Loucy (cell line): ENCODE data around the gene WNK2.

ENCODE experiments used
- H2AFZ ChIP-seq: fragments of 200-600 bp; sonication (generic); 2 replicates; pipeline ENCODE4 v1.6.0; 2016; ENCODE audit warnings: antibody characterized with exemption, mild to moderate bottlenecking, low read length, moderate library complexity
- H3F3A ChIP-seq: fragments of 200-600 bp; 2 replicates; pipeline ENCODE4 v1.6.0; 2016; ENCODE audit warnings: antibody characterized with exemption, low read depth, mild to moderate bottlenecking
- H3K27me3 ChIP-seq: fragments of 200-600 bp; sonication (generic); 2 replicates; pipeline ENCODE4 v1.6.1; 2014; ENCODE audit warnings: low read length, mild to moderate bottlenecking; ENCODE audit not compliant: insufficient read depth, poor library complexity, severe bottlenecking
- H3K36me3 ChIP-seq: fragments of 200-600 bp; sonication (generic); 2 replicates; pipeline ENCODE4 v1.6.1; 2016; ENCODE audit warnings: low read length; ENCODE audit not compliant: insufficient read depth
- H3K4me1 ChIP-seq: fragments of 200-600 bp; sonication (generic); 2 replicates; pipeline ENCODE4 v1.5.1; 2014; ENCODE audit warnings: low read length, mild to moderate bottlenecking; ENCODE audit not compliant: insufficient read depth, poor library complexity, severe bottlenecking
- H3K4me2 ChIP-seq: fragments of 200-600 bp; sonication (generic); 2 replicates; pipeline ENCODE4 v1.6.0; 2014; ENCODE audit warnings: antibody characterized with exemption, low read length, low read depth, mild to moderate bottlenecking; ENCODE audit not compliant: poor library complexity, severe bottlenecking
- H3K4me3 ChIP-seq: fragments of 200-600 bp; sonication (generic); 2 replicates; pipeline ENCODE4 v1.5.1; 2014; ENCODE audit warnings: low read length, mild to moderate bottlenecking, mixed read lengths; ENCODE audit not compliant: poor library complexity, severe bottlenecking
- H3K79me2 ChIP-seq: fragments of 200-600 bp; sonication (generic); 2 replicates; pipeline ENCODE4 v1.6.1; 2014; ENCODE audit warnings: low read length; ENCODE audit not compliant: insufficient read depth
- H3K9ac ChIP-seq: fragments of 200-600 bp; sonication (generic); 2 replicates; pipeline ENCODE4 v1.6.0; 2014; ENCODE audit warnings: mild to moderate bottlenecking, low read depth, low read length, moderate library complexity; ENCODE audit not compliant: poor library complexity, severe bottlenecking
- H3K9me2 ChIP-seq: fragments of 200-600 bp; sonication (generic); replicated peaks from 2 replicates; pipeline ENCODE4 v1.6.1; 2016; ENCODE audit warnings: low read depth, low read length, mixed read lengths
- H3K9me3 ChIP-seq: fragments of 200-600 bp; sonication (generic); 2 replicates; pipeline ENCODE4 v1.6.1; 2014; ENCODE audit warnings: mild to moderate bottlenecking, antibody characterized with exemption, low read length, low read depth; ENCODE audit not compliant: insufficient read depth
- H4K20me1 ChIP-seq: fragments of 200-600 bp; sonication (generic); 2 replicates; pipeline ENCODE4 v1.6.0; 2014; ENCODE audit warnings: antibody characterized with exemption, low read length, mild to moderate bottlenecking; ENCODE audit not compliant: insufficient read depth, poor library complexity, severe bottlenecking
- EZH2phosphoT487 ChIP-seq: fragments of 200-600 bp; IDR thresholded peaks from 2 replicates; pipeline ENCODE4 v1.6.1; 2018; ENCODE audit warnings: antibody characterized with exemption, mild to moderate bottlenecking, moderate library complexity, borderline replicate concordance
- TF ChIP-seq, protein P1 (sequence below): fragments of 200-600 bp; sonication (generic); conservative IDR thresholded peaks from 2 replicates; pipeline ENCODE4 v1.5.1; 2014; ENCODE audit warnings: mild to moderate bottlenecking, antibody characterized with exemption, low read length

WNK2 gene

GRCh38 chr9:93261281-93261680 is 77.3 kb downstream of the WNK2 start:
- Histone ChIP-seq H3K9ac (no peak overlapping the region), H3K79me2 (no peaks in the 10 kb centered on the region), H3K9me2 (no peaks in the 10 kb centered on the region), H3K36me3 (no peaks in the 10 kb centered on the region), H3K27me3 (no peaks in the 10 kb centered on the region), H4K20me1 (no peaks in the 10 kb centered on the region), H3K4me1 (no peaks in the 10 kb centered on the region), H3K4me3 (no peak overlapping the region), H3K9me3 (no peaks in the 10 kb centered on the region), H2AFZ (no peak overlapping the region), H3K4me2 (no peak overlapping the region), H3F3A (no peaks in the 10 kb centered on the region)
- TF ChIP-seq EZH2phosphoT487: no peak
- TF ChIP-seq, protein P1, sequence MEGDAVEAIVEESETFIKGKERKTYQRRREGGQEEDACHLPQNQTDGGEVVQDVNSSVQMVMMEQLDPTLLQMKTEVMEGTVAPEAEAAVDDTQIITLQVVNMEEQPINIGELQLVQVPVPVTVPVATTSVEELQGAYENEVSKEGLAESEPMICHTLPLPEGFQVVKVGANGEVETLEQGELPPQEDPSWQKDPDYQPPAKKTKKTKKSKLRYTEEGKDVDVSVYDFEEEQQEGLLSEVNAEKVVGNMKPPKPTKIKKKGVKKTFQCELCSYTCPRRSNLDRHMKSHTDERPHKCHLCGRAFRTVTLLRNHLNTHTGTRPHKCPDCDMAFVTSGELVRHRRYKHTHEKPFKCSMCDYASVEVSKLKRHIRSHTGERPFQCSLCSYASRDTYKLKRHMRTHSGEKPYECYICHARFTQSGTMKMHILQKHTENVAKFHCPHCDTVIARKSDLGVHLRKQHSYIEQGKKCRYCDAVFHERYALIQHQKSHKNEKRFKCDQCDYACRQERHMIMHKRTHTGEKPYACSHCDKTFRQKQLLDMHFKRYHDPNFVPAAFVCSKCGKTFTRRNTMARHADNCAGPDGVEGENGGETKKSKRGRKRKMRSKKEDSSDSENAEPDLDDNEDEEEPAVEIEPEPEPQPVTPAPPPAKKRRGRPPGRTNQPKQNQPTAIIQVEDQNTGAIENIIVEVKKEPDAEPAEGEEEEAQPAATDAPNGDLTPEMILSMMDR: no peak

DNA sequence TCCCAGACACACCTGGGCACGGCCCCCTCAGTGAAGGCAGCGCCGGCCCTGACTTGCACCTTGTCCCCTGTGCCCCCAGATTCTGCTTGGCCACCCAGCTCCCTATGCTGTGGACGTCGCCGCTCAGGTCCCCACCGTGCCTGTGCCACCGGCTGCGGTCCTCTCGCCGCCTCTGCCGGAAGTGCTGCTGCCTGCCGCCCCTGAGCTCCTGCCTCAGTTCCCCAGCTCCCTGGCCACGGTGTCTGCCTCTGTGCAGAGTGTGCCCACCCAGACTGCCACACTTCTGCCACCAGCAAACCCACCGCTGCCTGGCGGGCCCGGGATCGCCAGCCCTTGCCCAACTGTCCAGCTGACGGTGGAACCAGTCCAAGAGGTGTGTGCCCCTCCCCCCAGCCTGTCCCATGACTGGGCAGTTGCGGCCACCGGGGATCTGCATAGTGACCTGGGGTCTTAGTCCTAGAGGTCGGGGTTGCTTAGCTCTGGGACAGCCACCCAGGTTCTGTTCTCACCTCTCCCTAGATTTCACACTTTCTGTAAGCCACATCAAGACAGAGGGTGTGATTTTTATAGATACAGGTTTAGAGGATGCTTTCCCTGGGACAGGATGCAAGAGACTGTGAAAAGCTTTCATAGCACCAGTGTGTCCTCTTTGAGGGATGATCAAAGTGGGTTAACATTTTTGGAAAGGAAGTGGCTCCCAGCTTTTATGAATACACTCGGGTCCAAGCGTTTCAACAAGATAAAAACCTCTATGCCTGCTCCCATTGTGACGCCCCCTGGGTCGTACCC is 78.0 kb downstream of the WNK2 start:
- Histone ChIP-seq H3K4me3 (no peak overlapping the region), H3K9me3 (no peaks in the 10 kb centered on the region), H3K79me2 (no peaks in the 10 kb centered on the region), H3K4me2 (no peak overlapping the region), H3K9me2 (no peaks in the 10 kb centered on the region), H2AFZ (no peak overlapping the region), H3K27me3 (no peaks in the 10 kb centered on the region), H4K20me1 (no peaks in the 10 kb centered on the region), H3K4me1 (no peaks in the 10 kb centered on the region), H3K36me3 (no peaks in the 10 kb centered on the region), H3F3A (no peaks in the 10 kb centered on the region), H3K9ac (no peak overlapping the region)
- TF ChIP-seq EZH2phosphoT487: no peak
- TF ChIP-seq, protein P1: no peak

DNA sequence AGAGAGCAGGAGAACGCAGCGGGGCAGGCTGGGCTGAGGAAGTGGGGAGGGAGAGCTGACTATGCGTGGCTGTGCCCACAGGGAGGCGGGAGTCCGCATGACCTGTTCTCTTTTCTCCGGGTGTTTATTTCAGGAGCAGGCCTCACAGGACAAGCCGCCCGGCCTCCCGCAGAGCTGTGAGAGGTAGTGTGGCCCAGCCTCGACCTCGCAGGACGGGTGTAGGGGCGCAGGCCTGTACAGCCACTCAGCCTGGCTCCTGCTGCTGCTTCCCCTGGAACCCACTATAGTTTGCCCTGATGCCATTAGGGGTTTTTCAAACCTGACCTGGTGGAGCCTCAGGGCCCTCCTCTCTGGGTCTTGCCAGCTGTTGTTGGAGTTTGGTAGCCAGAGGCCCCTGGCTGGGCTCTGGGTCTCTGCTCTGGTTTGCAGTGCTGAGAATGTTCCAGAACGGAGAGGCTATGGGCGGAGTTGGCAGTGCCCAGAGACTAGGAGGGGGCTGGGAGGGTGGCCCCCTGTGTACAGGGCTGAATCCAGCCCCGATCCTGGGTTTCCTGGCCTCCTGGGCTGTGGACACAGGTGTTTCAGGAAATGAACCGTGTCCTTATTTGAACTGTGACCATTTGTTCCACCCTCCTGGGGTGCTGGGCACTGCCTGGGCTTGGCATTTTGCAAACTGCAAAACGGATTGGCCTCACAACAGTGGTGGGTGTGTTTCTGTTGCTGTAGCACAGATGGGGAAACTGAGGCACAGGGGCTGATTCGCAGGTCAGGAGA is 78.8 kb downstream of the WNK2 start:
- Histone ChIP-seq H3F3A (no peaks in the 10 kb centered on the region), H3K4me2 (no peak overlapping the region), H2AFZ (no peak overlapping the region), H3K27me3 (no peaks in the 10 kb centered on the region), H4K20me1 (no peaks in the 10 kb centered on the region), H3K9me3 (no peaks in the 10 kb centered on the region), H3K36me3 (no peaks in the 10 kb centered on the region), H3K79me2 (no peaks in the 10 kb centered on the region), H3K4me1 (no peaks in the 10 kb centered on the region), H3K9me2 (no peaks in the 10 kb centered on the region), H3K4me3 (no peak overlapping the region), H3K9ac (no peak overlapping the region)
- TF ChIP-seq, protein P1: no peak
- no peak for TF ChIP-seq EZH2phosphoT487
